HFFc6 (cell line): ENCODE measurements around the gene ZKSCAN8. TPM values are rescaled to one million over a fixed set of nuclear protein-coding genes. Genes with fewer than 3 reads are reported as not detected.

Experiments used
- DNase-seq: peaks from one replicate; pipeline ENCODE4 v3.0.0-alpha.2; 2018
- H3K27ac Mint-ChIP-seq: 2 replicates; pipeline ENCODE4 v1.8.0; 2020; ENCODE audit warnings: mild to moderate bottlenecking, mixed read lengths
- H3K27me3 Mint-ChIP-seq: 2 replicates; pipeline ENCODE4 v1.8.0; 2021; ENCODE audit warnings: mild to moderate bottlenecking, moderate library complexity, mixed read lengths; ENCODE audit not compliant: insufficient read depth
- H3K36me3 Mint-ChIP-seq: 2 replicates; pipeline ENCODE4 v1.8.0; 2021; ENCODE audit warnings: low read depth, mixed read lengths
- H3K4me1 Mint-ChIP-seq: 2 replicates; pipeline ENCODE4 v1.8.0; 2020; ENCODE audit warnings: low read depth, mixed read lengths
- H3K4me3 Mint-ChIP-seq: 2 replicates; pipeline ENCODE4 v1.8.0; 2020; ENCODE audit warnings: mild to moderate bottlenecking, moderate library complexity, mixed read lengths
- H3K9me3 Mint-ChIP-seq: 2 replicates; pipeline ENCODE4 v1.8.0; 2020; ENCODE audit warnings: mild to moderate bottlenecking, mixed read lengths
- total RNA-seq, 6 experiments: library from RNA; stranded (reverse); fragmentation: NEBNext Ultra II Directional; extraction: Animal tissue kit (Norgen Biotek cat#: 25700); gene quantifications; 2 replicates in 1 of 6; 3 replicates in 5 of 6; pipeline ENCODE4 v1.2.3, GENCODE V29; 2021
- TF ChIP-seq, protein P1 (sequence below): fragments of 200-600 bp; sonication (generic); IDR thresholded peaks from 2 replicates; pipeline ENCODE4 v1.5.0; 2021; ENCODE audit warnings: antibody characterized with exemption, mild to moderate bottlenecking

Gene ZKSCAN8
- total RNA-seq, 6 experiments from 2014 or later, result 13.2 to 15.3 (median 14.0) TPM

- TF ChIP-seq, protein P1, sequence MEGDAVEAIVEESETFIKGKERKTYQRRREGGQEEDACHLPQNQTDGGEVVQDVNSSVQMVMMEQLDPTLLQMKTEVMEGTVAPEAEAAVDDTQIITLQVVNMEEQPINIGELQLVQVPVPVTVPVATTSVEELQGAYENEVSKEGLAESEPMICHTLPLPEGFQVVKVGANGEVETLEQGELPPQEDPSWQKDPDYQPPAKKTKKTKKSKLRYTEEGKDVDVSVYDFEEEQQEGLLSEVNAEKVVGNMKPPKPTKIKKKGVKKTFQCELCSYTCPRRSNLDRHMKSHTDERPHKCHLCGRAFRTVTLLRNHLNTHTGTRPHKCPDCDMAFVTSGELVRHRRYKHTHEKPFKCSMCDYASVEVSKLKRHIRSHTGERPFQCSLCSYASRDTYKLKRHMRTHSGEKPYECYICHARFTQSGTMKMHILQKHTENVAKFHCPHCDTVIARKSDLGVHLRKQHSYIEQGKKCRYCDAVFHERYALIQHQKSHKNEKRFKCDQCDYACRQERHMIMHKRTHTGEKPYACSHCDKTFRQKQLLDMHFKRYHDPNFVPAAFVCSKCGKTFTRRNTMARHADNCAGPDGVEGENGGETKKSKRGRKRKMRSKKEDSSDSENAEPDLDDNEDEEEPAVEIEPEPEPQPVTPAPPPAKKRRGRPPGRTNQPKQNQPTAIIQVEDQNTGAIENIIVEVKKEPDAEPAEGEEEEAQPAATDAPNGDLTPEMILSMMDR, result no peak
- Mint-ChIP-seq H3K9me3 (peaks cover 45% of the 10 kb centered on the region), H3K27me3 (no peaks in the 10 kb centered on the region), H3K4me3 (no peak overlapping the region), H3K36me3 (peaks cover 10% of the 10 kb centered on the region), H3K4me1 (no peaks in the 10 kb centered on the region), H3K27ac (no peak overlapping the region)
- no peak for DNase-seq
Observed at GRCh38 chr6:28188111-28188979, 46.7 kb downstream of the ZKSCAN8 start.

- Mint-ChIP-seq H3K4me3 (no peak overlapping the region), H3K4me1 (no peaks in the 10 kb centered on the region), H3K27ac (no peak overlapping the region), H3K36me3 (no peaks in the 10 kb centered on the region), H3K9me3 (peaks cover 20% of the 10 kb centered on the region; the same call in 1 of the 2 replicates), H3K27me3 (peaks cover 4% of the 10 kb centered on the region)
- no peak for DNase-seq
- TF ChIP-seq, protein P1, result no peak
Observed at GRCh38 chr6:28200020-28200419, 58.3 kb downstream of the ZKSCAN8 start.

GRCh38 chr6:28203201-28203600 lies 61.5 kb downstream of the ZKSCAN8 start:
- H3K4me1 Mint-ChIP-seq, result peaks cover 18% of the 10 kb centered on the region
- H3K27me3 Mint-ChIP-seq, result peaks cover 20% of the 10 kb centered on the region
- H3K36me3 Mint-ChIP-seq, result no peaks in the 10 kb centered on the region

GRCh38 chr6:28205879-28206278 lies 64.2 kb downstream of the ZKSCAN8 start:
- Mint-ChIP-seq H3K27me3 (peaks cover 19% of the 10 kb centered on the region), H3K36me3 (no peaks in the 10 kb centered on the region), H3K4me1 (peaks cover 23% of the 10 kb centered on the region), H3K27ac (no peak overlapping the region), H3K9me3 (peaks cover 4% of the 10 kb centered on the region; the same call in 1 of the 2 replicates), H3K4me3 (no peak overlapping the region)
- no peak for DNase-seq
- TF ChIP-seq, protein P1, result no peak

More at GRCh38 chr6:28203201-28203600, 61.5 kb downstream of the ZKSCAN8 start:
- no peak for DNase-seq
- TF ChIP-seq, protein P1, result no peak
- no peak overlapping the region for H3K27ac Mint-ChIP-seq
- H3K9me3 Mint-ChIP-seq, result peaks cover 12% of the 10 kb centered on the region; the same call in 1 of the 2 replicates
- H3K4me3 Mint-ChIP-seq, result no peak overlapping the region

DNA sequence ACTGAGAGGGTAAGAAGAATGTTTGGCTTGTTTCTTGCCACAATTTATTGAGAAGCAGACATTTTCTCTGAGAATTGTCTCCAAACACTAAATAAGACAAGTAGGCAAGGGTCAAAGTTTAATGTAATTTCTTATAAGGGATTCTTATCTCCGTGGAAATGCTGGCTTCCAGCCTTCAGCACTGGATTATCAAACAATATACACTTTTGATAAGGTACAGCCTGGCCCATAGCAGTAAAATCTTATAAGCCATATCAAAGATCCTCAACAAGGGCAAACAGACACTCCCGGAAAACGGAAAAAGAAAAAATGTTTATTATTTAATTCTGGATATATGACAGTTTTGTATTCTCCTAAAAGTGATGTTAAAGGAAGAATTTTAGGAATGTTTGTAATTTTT lies 64.8 kb downstream of the ZKSCAN8 start:
- no peak overlapping the region for H3K4me3 Mint-ChIP-seq
- TF ChIP-seq, protein P1, result no peak
- DNase-seq, result no peak
- peaks cover 4% of the 10 kb centered on the region; the same call in 1 of the 2 replicates for H3K9me3 Mint-ChIP-seq
- H3K27ac Mint-ChIP-seq, result no peak overlapping the region
- H3K4me1 Mint-ChIP-seq, result peaks cover 23% of the 10 kb centered on the region
- H3K27me3 Mint-ChIP-seq, result peaks cover 23% of the 10 kb centered on the region
- no peaks in the 10 kb centered on the region for H3K36me3 Mint-ChIP-seq
